ENCODE results near the gene MUC6.

- no peak for TF ChIP-seq CTCF (conservative IDR thresholded peaks at IDR 0.05)
- TF ChIP-seq EZH2 (IDR thresholded peaks at IDR 0.05; ENCODE audit: low read depth): no peak
Measured at GRCh38 chr11:1070594-1071462, 34.3 kb upstream of the MUC6 start.
